ENCODE data around the gene JAKMIP1. TPM values are rescaled to one million over a fixed set of nuclear protein-coding genes. Genes with fewer than 3 reads are reported as not detected.

The JAKMIP1 gene
- total RNA-seq, 1 donor from 2014 or later = not detected

Other genes with a start within 250 kb of the JAKMIP1 start
- 0.05 TPM in 2 replicates for gene C4orf50, start 182.1 kb downstream of the JAKMIP1 start, total RNA-seq
- gene WFS1, start 69.3 kb upstream of the JAKMIP1 start, total RNA-seq = 21.7 and 28.7 TPM in 2 replicates

Measured in myocyte (in vitro differentiated cells).